ENCODE results near the gene TFF1.
"Not testable (repeated sequence)": the region's sequence is repeated elsewhere in the genome, so short reads cannot be mapped to it uniquely, and the experiment has no call there.

The TFF1 gene

DNA sequence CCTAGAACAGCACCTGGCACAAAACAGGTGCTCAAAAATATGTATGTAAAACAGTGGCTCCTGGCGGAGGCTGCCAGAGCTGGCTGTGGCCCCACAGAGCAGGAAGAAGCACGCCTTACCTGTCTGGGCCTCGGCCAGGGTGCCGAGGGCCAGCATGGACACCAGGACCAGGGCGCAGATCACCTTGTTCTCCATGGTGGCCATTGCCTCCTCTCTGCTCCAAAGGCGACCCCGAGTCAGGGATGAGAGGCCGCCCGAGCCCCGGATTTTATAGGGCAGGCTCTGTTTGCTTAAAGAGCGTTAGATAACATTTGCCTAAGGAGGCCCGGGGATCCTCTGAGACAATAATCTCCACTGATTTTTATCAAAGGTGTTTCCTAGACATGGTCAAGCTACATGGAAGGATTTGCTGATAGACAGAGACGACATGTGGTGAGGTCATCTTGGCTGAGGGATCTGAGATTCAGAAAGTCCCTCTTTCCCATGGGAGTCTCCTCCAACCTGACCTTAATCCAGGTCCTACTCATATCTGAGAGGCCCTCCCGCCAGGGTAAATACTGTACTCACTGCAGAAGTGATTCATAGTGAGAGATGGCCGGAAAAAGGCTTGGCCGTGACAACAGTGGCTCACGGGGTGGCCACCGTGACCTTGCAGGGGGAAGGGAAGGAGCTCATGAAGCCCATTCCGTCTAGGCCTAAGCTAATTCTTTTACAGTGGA lies at the start of gene TFF1:
Gene TFF1 (minus strand): TSS at position 244 of the 719 bp plus-strand sequence. CDS start 40 bp downstream, at position 204.
- ATAC-seq: no peak

GRCh38 chr21:42414928-42415769 lies 48.8 kb upstream of the TFF1 start:
- peak; percentile 87 to 95 for ATAC-seq

DNA sequence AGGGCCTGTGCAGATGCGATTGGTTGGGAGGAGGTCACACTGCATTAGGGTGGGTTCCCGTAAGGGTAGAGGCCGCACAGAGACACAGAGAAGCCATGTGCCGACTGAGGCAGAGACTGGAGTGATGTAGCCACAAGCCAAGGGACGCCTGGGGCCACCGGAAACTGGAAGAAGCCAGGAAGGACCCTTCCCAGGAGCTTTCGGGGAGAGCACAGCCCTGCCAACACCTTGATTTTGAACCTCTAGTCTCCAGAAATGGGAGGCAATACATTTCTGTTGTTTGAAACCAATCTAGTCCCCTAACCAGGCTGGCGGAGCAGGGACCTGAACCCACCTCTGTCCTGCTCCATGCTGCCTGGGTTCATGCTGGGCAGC lies 48.2 kb upstream of the TFF1 start:
- no peak for ATAC-seq

DNA sequence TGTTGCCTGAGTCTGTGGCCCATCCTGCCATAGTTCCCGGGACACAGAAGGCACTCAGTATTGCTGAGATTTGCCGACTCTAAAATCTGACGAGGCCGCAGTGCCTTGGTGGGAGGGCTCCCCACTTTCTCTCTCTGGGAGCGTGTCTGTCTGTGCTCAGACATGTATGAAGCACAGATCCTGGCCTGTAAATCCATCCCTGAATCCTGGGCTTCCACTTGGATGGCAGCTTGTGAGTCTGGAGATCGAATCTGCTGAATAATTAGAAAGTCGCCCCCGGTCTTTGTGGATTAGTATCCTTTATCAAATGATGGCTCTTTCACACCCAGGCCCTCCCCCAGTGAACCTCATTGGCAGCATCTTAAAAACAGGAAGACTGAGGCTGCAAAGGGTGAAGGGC lies 47.7 kb upstream of the TFF1 start:
- no peak for ATAC-seq

GRCh38 chr21:42413500-42413899 lies 47.2 kb upstream of the TFF1 start:
- ATAC-seq: no peak

GRCh38 chr21:42413093-42413492 lies 46.8 kb upstream of the TFF1 start:
- ATAC-seq: no peak

- ATAC-seq: no peak
Measured at GRCh38 chr21:42412636-42412933, 46.2 kb upstream of the TFF1 start.

GRCh38 chr21:42411891-42412635 lies 45.7 kb upstream of the TFF1 start:
- ATAC-seq: no peak

- ATAC-seq: peak in 1 of 2 donors; percentile 30
Measured at GRCh38 chr21:42411197-42411869, 45.0 kb upstream of the TFF1 start.

DNA sequence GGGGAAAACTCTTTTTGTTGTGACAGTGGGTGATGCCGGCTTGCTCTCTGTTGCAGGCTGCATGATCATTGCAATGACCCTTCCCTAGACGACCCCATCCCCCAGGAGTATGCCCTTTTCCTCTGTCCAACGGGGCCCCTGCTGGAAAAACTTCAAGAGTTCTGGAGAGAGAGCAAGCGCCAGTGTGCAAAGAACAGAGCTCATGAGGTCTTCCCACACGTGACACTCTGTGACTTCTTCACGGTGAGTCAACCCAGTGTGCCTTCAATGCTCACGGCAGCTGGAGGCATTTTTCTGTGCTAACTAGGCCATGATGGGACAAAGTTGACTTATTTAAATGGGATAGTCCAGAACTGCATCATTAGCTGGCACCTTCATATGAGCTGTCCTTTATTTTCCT lies 43.0 kb upstream of the TFF1 start:
- ATAC-seq: peak in 1 of 2 donors; percentile 21

DNA sequence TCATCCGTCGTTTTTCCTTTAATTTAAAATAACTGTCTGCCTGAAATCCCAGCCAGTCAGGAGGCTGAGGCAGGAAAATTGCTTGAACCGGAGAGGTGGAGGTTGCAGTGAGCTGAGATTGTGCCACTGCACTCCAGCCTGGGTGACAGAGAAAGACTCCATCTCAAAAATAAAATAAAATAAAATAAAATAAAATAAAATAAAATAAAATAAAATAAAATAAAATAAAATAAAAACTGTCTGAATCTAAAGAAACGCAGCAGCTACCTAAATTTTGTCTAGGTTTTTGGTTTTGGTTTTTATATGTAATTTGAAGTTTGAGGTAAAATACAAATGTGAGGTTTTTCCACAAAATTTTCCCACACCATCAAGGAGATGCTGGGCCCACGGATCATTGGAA lies 42.4 kb upstream of the TFF1 start:
- ATAC-seq: not testable (repeated sequence)

- no peak for ATAC-seq
Measured at GRCh38 chr21:42407476-42407875, 41.1 kb upstream of the TFF1 start.

DNA sequence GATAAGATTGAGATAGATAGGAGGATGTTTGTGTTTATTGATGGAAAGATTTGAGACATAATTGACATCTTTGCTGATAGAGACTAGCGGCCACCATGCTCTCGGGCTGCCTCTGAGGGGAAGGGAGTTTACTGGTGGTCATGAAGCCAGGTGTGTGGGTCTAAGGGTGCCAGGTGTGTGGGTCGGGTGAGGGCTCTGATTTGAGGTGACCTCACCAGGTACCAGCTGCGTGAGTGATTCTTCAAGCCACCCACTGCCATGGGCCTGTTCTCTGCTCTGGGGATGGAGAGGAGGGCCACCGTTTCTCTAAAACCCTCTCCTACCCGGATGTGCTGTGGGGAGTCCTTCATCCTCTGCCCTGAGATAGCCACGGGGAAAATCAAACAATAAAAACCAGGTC lies 40.5 kb upstream of the TFF1 start:
- ATAC-seq: peak; percentile 2 to 4

DNA sequence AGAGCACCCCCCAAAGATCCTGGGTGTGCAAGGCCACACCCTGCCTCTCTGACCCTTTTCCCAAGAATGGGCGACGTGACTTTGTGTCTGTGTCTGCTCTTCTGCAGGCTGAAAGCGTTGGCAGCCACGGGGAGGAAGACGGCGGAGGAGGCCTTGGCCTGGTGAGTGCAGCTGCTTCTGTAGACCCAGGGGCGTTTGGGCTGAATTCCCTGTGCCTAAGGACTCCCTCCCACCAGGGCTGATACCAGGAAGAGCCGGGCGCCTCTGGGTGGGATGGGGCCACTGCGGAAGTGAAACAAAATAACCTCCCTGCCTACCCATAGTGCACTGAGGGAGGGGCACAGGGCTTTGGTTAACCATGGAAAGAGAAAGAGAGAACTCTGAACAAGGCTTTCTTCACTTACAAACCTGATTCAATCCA lies 39.9 kb upstream of the TFF1 start:
- ATAC-seq: peak; percentile 77 to 82

DNA sequence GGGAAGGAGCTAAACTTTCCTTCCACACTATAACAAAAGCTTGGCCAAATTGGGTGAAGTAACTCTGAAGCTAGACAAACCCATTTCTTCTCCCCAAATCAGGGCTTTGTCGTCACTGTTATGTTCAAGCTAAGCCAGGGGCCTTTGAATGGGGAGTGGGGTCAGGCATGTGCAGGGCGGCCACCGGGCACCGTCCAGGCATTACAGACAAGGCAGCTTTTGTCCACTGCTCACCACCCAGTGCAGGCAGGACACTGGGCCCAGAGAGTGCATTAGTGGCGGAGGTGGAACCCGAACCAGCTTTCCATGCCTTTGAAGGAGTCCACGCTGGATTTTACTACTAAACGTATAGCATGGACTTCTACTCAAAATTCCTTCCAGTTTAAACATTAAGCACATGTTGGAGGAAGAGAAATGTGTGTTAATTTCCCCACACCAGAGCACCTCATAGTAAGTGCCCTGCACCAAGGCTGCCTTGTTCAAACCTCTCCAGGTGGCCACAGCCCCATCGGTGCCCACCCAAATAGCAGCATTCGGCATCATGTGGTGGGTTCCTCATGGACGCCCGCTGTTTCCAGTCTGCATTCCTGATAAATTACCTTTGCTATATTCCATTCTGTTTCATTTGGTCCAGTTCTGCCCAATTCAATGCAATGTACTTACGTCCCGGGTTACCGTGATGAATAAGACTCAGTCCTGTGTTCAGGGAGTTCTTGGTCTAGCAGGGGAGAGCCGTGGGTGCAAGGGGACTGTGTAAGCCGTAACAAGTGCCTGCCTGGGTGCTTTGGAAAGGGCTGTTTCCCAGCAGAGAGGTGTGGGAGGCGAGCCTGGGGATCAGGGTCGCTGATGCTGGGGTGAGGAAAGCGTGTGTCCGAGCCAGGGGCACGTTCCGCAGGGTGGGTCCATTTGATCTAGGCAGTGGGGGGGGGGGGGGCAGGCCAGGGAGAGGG lies 39.0 kb upstream of the TFF1 start:
- peak; percentile 16 to 23 for ATAC-seq

DNA sequence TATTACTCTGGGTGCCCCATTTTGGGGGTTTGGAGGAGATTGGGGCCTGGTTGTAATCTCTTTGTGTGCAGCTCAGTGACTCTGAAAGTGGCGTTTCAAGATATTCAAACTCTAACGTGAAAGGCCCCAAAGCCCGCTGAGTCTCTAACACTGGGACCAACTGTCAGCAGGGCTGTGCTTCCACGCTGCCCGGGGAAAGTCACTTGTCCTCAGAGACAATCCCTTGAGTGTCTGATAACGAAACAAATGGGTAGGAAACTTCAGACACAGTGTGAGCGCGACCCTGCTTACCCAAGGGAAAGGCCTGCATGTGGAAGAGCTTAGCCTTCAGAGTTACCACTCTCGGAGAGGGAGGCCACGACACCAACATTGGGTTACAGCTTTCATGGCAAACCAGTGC lies 38.2 kb upstream of the TFF1 start:
- ATAC-seq: peak in 1 of 2 donors; percentile 7

GRCh38 chr21:42403611-42404231 lies 37.4 kb upstream of the TFF1 start, which contains the start of gene UBASH3A:
Gene UBASH3A, plus strand, starts transcription at chr21:42403902. Its CDS starts 44 bp downstream, at chr21:42403946.
- ATAC-seq: peak; percentile 12 to 19

GRCh38 chr21:42401820-42402251 lies 35.5 kb upstream of the TFF1 start:
- no peak for ATAC-seq

DNA sequence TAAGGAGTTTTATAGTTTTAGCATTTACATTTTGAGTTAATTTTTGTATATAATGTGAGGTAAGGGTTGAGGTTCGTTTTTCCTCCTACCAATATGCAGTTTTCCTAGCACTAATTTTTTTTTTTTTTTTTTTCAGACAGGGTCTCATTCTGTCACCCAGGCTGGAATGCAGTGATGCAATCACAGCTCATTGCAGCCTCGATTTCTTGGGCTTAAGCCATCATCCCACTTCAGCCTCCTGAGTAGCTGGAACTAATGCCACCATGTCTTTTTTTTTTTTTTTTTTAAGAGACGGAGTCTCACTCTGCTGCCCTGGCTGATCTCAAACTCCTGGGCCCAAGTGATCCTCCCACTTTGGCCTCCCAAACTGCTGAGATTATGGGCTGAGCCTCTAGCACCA lies 34.8 kb upstream of the TFF1 start:
- no peak for ATAC-seq

GRCh38 chr21:42400525-42400924 lies 34.2 kb upstream of the TFF1 start:
- ATAC-seq: peak; percentile 39 to 62

GRCh38 chr21:42398436-42399028 lies 32.2 kb upstream of the TFF1 start:
- ATAC-seq: no peak

All from activated CD4-positive, CD25-positive, alpha-beta regulatory T cell treated with anti-CD3 and anti-CD28 coated beads, Interleukin-2, amount 50 U/mL, for 24 hours (primary cell).